ENCODE results near the gene MTFP1. TPM values are rescaled to one million over a fixed set of nuclear protein-coding genes. Genes with fewer than 3 reads are reported as not detected.

The MTFP1 gene, protein sequence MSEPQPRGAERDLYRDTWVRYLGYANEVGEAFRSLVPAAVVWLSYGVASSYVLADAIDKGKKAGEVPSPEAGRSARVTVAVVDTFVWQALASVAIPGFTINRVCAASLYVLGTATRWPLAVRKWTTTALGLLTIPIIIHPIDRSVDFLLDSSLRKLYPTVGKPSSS
- 29.2 and 37.1 TPM in 2 replicates for total RNA-seq (2014; rRNA removed; shearing (Covaris generic))

GRCh38 chr22:30425616-30426387, at the start of gene MTFP1:
TSS of gene MTFP1 (plus strand) at chr22:30425768. CDS start at chr22:30425880, 112 bp downstream.

GRCh38 chr22:30386960-30387827, 38.4 kb upstream of the MTFP1 start, which contains the start of gene RNF215:
TSS of gene RNF215 (minus strand) at chr22:30387411. CDS start at chr22:30387313, 98 bp downstream.

DNA sequence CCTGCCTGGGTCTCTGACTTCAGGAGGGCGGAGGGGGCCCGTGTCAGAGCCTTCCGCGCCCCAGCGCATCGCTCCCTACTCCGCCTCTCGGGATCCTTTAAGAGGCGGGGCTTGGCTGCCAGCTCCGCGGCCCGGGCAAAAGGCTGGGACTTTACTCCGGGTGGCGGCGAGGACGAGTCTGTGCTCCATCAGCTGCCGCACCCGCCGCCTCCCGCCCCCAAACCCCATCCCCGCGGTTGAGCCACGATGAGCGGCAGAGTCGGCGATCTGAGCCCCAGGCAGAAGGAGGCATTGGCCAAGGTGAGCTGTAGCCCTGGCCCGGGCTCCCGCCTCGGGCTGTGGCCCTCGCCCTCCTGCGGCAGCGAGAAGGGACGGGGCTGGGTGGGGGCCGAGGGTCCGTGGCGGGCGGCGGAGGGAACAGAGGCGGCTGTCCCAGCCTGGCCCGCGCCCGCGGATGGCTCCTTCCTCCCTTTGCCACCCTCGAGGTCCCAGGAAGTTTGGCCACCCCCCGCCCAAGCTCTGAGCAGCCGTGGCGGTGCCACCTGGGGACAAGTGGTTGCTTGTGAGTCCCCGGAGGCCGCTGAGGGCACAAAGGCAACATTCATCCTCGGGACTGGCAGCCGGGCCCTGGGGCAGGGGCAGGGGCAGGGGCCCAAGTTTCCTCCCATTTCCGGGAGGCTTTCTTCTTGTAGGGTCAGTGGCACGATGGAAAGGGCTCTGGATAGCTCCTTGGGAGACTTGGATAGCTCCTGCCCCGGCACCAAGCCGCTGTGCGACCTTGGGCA, 28.5 kb upstream of the MTFP1 start, which contains the start of gene SEC14L2:
SEC14L2 (plus strand) TSS at position 148 of the 785 bp plus-strand sequence; CDS start at position 247, 99 bp downstream.

DNA sequence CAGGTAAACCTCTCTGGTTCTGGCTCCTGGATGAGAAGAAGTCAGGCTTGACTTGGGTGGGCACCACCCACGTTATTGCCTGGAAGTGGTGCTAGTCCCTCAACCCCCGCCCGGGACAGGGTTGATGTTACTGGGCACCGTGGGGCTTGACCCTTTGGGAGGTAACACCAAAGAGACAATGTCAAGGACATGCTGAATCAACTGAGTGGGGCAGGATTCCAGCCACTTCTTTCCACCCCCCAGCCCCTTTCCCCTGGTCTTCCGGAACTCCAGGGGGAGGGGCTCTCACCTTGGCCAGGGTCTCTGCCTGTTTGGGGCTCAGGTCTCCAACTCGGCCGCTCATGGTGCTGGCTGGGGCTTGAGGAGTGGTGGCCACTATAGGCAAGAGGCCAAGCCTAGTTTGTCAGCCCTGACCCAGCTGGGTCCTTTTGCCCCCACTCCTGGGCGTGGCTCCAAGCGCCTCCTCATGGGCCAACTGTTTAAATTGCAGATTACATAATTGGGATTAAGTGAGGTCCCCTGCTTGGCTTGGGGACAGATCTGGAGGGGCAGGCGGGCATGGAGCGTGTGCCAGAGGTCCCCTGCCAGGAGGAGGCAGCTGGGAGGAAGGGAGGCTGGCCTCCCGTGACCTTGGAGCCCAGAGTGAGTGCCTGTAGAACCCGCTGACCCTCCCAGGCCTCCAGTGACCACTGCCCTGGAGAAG, 46.2 kb downstream of the MTFP1 start, which contains the start of gene SEC14L3:
SEC14L3 (minus strand) TSS at position 402 of the 703 bp plus-strand sequence; CDS start at position 343, 59 bp downstream.

Small RNA genes within 50 kb of the gene (small RNA-seq; reads per million reads assigned to genes)
- gene AC004832.3 (not detected), gene RNU6-564P (not detected)

Other genes starting within 250 kb of the MTFP1 start
- 40.2 and 43.6 TPM in 2 replicates for gene LIF, start 179.0 kb upstream of the MTFP1 start, total RNA-seq (2014; rRNA removed; shearing (Covaris generic))
- 0.13 TPM in 1 of 2 replicates, not detected in the other for gene OSM, start 158.9 kb upstream of the MTFP1 start, total RNA-seq (2014; rRNA removed; shearing (Covaris generic))
- 1.2 and 2.6 TPM in 2 replicates for gene CASTOR1, start 136.3 kb upstream of the MTFP1 start, total RNA-seq (2014; rRNA removed; shearing (Covaris generic))
- gene TBC1D10A, start 98.8 kb upstream of the MTFP1 start, total RNA-seq (2014; rRNA removed; shearing (Covaris generic)), result 9.5 and 11.5 TPM in 2 replicates
- gene SF3A1, start 68.9 kb upstream of the MTFP1 start, total RNA-seq (2014; rRNA removed; shearing (Covaris generic)), result 63.5 and 78.7 TPM in 2 replicates
- gene CCDC157, start 68.8 kb upstream of the MTFP1 start, total RNA-seq (2014; rRNA removed; shearing (Covaris generic)), result 1.8 and 4.1 TPM in 2 replicates
- gene RNF215, start 38.4 kb upstream of the MTFP1 start, total RNA-seq (2014; rRNA removed; shearing (Covaris generic)), result 14.9 and 18.2 TPM in 2 replicates
- 9.6 and 11.2 TPM in 2 replicates for gene SEC14L2, start 28.8 kb upstream of the MTFP1 start, total RNA-seq (2014; rRNA removed; shearing (Covaris generic))
- not detected in 2 replicates for gene SEC14L3, start 46.2 kb downstream of the MTFP1 start, total RNA-seq (2014; rRNA removed; shearing (Covaris generic))
- gene SEC14L4, start 79.9 kb downstream of the MTFP1 start, total RNA-seq (2014; rRNA removed; shearing (Covaris generic)), result 1.9 and 2.1 TPM in 2 replicates
- not detected in 2 replicates for gene SEC14L6, start 121.0 kb downstream of the MTFP1 start, total RNA-seq (2014; rRNA removed; shearing (Covaris generic))
- gene GAL3ST1, start 148.9 kb downstream of the MTFP1 start, total RNA-seq (2014; rRNA removed; shearing (Covaris generic)), result not detected in 2 replicates
- gene PES1, start 166.1 kb downstream of the MTFP1 start, total RNA-seq (2014; rRNA removed; shearing (Covaris generic)), result 137 and 144 TPM in 2 replicates
- gene TCN2, start 181.4 kb downstream of the MTFP1 start, total RNA-seq (2014; rRNA removed; shearing (Covaris generic)), result 2.6 and 3.1 TPM in 2 replicates
- 7.3 and 9.0 TPM in 2 replicates for gene SLC35E4, start 210.0 kb downstream of the MTFP1 start, total RNA-seq (2014; rRNA removed; shearing (Covaris generic))
- 2.3 and 5.5 TPM in 2 replicates for gene DUSP18, start 242.1 kb downstream of the MTFP1 start, total RNA-seq (2014; rRNA removed; shearing (Covaris generic))

Data from A375 (cell line).